Activated T-cell treated with anti-CD3 and anti-CD28 coated beads for 48 hours (primary cell): ENCODE data around the gene HACL1.

Source experiments
- DNase-seq: peaks from one replicate; pipeline ENCODE4 v3.0.0-alpha.2; 2020; ENCODE audit warnings: low read depth

Gene HACL1

DNA sequence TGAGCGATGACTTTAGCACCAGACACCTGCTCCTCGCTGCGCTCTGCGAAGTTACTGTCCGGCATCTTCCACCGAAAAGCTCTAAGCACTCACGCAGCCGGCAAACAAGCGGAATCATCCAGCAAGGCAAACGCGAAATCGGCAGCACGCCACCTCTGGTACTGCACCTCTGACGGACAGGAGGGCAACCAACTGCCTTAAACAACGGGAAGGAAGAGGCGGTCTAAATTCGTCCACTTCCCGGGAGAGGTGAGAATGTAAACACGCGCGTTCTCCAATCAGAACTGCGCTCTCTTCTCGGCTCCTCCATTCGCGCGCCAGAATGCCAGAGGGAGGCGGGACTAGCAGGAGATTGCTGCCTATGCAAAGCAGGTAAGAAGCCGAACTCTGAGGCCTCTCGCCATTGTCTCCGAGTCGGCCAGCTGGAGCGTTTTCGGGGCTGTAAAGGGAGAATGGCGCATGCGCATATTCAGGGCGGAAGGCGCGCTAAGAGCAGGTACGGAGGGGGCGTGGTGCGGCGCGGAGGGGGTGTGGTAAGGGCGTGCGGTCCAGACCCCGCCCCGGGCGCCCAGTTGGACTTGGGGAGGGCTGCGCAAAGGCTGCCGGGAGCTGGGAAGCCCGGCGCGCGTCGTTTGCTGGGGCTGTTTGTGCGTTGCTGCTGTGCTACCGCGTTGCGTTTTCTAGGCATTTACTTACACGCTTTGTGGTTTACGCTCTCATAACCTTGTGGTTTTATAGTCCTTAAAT, at the start of gene HACL1, which contains the start of gene BTD:
Gene HACL1 (minus strand): TSS at position 171 of the 747 bp plus-strand sequence. CDS start 106 bp downstream, at position 65.
Gene BTD (plus strand): TSS at position 347 of the 747 bp plus-strand sequence. CDS start 33,695 bp downstream, outside the sequence.
- peak; percentile 98 for DNase-seq

DNA sequence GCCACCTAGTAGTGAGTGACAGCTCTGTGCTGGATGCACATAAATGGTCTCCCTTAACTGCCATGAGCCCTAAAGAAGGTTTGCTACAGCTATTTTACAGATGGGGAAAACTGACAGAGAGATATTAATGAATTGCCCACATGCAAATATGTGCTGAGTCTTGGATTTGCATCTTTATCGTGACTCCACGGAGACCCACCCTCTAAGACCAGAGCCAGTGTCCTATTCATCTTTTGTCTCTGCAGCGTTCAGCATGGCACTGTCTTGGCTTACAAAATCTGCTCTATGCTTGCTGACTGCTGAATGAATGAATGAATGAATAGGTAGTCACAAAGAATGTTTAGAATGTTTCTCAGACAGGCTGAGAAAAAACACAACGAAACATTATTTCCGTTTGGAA, 48.5 kb upstream of the HACL1 start:
- no peak for DNase-seq

DNA sequence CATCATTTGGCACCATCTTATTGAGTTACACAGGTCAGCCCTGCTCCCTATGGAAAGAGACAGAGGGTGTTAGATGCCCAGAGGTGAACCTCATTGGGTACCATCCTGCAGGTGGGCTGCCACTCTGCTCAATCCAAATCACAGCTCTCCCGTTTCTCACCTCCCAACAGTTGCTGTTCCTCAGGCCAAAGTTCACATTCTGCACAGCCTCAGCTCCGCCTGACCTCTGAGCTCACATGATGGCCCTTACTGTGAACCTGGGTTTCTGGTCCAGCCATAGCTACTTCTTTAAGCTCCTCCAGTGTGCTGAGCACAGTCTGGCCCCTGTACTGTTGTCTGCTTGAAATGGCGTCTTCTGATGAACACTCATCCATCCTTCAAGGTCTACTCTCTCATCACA, 48.0 kb upstream of the HACL1 start:
- no peak for DNase-seq

DNA sequence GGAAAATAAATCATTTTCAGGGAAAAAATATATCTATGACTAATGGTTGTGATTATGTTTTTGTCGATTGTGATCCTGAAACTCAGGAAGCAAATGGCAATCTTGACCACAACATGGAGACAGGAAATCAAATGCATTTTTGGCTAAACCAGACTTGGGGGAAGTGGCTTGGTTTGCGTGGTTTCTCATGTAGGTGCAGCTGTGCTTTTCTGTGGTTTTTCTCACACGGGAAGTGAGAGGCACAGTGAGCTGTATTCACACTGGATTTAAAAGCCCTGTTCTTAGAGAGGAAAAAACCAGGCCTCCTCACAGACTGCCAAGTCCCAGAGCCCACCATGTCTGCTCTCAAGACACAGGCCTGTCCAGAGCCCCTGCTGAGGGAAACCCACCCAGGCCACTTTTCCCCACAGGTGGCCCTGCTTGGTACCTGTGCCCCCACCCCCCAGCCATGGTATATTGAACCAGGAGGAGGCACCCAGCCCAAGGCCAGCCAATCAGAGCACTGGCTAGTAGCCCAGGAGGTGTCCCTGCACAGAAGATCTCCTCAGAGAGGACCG, 46.3 kb upstream of the HACL1 start:
- DNase-seq, result peak; percentile 40

DNA sequence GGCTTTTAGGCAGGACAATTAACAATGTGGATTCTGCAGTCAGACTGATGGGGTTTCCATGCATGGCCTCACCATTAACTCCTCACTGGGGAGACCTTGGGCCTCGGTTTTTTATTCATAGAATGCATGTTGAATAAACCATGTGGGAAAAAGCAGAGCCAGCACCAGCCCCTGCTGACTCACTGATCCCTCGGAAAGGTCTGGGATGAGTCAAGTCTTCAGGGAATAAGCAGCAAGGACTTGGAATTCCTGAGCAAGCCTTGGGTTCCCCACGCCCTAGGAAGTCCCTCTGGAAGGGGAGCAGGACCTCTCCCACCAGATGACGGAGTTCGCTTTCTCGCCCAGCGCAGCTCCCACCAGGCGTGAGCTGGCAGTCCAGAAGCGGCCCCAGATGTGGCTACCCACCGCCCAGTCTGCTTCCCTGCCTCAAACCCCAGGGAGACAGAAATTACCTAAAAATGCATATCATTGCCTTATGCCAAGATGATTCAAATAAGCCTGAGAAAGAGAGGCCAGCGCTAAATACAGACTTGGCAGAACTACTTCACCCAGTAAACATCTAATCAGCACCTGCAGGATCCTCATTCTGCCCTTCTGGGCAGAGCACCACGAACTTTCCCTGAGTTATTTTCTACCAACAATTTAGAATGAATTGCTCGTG, 45.6 kb upstream of the HACL1 start:
- DNase-seq, result no peak

DNA sequence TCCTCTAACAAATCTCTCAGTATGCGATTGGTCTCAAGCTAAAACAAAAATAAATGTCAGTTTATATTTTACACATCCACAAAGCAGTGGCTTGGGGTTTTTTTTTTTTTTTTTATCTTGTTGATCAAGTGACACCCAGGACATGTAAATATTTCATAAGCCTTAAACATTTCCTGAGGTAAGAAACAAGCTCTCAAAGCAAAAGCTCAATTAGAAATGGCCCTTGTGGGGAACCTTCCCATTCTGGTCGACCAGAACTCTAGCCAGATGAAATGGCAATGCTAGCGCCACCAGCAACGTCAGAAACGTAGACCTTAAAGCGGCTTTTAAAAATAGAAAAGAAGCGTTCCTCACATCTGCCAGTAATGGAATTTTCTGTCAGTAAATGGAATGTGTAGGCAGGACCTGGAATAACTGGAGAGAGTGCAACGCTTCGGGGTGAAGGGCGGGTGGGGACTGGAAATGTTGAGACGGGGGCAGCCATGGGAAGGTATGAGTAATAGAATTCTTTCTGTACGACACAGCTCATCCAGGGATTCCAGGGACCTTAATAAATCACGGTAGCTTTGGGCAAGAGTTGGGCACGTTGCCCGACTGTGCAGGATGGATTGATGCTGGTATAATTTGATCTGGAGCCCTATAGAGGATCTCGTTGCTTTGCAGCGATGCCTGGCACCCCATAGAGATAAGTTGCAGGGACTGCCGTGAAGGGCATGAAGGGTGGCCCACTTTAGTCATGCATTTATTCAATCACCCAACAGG, 44.6 kb upstream of the HACL1 start:
- DNase-seq, result no peak

DNA sequence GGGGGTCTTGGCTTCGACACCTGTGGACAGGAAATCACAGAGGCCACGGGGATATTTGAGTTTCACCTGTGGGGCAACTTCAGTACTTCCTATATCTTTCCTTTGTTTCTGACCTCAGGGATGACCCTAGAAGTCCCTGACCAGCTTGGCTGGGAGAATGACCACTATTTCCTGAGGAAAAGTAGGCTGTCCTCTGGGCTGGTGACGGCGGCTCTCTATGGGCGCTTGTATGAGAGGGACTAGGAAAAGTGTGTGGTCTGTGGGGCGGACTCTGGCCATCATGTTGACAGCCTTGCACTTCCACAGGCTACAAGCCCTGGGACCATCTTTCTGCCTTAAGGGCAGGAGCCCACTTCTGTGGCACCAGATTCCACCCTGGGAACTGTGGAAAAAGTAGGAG, 43.9 kb upstream of the HACL1 start:
- DNase-seq, result no peak

DNA sequence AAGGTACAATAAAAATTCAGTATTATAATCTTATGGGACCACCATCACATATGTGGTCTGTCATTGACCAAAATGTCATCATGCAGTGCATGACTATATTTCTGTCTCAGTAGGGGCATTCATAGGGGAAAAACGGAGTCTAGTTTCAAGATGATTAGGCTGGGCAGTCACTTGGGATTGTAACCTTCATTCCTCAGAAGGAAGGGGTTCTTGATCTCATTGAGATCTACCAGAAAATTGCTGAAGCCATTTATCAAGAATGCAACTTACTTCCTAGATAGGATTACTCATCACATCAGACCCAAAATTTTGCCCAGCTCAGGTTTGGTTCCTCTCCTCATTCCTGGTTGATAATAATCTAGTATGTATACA, 37.5 kb upstream of the HACL1 start:
- no peak for DNase-seq

DNA sequence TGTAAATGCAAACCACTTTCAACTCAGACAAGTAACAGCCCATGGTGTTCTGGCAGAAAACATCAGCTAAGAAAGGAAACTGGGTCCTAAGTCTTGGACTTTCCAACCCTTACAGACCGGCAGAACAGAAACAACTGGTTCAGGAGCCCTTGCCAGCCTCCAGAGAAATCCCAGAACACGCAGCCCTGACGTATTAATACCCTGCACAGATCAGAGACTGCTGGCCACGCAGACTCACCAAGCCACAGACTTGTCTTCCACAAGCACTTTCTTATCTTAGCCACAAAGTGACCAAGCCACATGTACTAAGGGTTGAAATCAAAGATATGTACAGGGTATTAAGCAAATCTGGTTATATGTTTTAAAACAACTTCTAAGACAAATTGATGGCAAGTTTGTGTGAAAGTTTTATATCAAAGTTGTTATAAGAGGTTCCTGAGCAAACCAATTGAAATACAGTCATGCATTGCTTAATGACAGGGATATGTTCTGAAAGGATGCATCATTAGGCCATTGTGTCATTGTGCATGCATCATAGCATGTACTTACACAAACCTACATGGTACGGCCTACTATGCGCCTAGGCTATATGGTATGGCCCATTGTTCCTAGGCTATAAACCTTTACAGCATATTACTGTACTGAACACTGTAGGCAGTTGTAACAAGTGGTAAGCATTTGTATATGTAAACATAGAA, 37.0 kb upstream of the HACL1 start:
- DNase-seq, result no peak

DNA sequence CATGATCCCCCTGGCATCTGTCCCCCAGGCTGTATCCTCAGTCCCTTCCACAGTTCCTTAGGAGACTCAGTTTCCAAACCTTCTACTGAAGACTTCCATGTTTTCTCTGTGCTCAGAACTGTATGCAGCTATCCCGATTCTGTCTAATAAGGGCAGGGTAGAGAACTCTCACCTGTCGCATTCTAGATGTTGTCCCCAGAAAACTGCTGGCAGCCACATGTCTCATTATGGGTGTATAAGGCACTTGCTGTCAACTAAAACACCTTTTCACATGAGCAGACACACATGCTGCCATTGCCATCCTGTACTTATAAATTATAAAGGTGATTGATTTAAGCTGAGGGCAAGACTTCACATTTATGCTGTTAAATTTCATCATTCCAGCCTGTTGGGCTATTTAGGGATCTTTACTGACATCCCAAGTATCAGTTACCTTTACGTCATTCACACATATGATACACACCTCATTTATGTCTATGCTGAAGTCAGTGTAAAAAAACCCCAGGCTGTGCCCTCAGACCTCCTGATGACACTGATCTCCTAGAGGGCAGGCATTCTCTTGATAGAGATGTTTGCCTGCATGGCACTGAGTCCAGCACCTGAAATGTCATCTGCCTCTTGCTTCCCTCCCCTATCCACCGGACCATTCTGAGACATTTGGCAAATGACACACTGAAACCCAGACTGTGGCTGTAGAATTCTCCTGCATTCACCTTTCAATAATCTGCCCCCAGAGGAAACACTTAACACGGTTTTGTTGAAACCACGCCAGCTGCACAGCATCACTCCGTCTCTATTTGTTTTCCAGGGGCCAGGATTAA, 36.0 kb upstream of the HACL1 start:
- DNase-seq, result no peak

DNA sequence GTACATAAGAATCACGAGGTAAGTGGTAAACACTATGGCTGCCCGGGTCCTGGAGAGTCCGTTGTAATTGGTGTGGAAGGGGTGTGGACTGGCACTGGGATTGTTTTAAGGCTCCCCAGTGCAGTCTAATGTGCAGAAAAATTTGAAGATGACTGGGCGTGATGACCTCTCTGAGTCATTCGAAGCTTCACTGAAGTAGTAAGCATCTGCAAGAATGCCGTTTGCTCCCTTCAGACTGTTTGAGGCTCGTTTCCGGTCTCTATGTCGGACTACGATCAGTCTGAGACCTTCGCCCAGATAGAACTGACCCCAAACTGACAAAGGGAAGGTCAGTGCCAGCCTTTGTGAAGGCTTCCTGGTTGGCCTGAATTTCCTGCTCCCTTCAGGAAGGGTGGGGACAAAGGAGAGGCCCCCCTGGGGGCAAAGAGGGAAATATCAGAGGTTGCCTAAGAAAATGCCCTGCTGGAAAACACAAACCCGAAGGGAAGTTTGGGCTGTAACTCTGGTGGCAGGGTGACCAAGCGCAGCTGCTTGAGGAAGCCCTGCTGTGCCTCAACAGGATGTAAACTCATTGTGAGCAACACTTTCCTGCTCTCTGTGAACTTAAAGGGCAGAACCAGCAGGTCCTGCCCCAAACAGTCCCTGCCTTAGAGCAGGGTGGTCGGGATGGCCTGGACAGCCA, 34.8 kb upstream of the HACL1 start:
- peak; percentile 37 for DNase-seq

DNA sequence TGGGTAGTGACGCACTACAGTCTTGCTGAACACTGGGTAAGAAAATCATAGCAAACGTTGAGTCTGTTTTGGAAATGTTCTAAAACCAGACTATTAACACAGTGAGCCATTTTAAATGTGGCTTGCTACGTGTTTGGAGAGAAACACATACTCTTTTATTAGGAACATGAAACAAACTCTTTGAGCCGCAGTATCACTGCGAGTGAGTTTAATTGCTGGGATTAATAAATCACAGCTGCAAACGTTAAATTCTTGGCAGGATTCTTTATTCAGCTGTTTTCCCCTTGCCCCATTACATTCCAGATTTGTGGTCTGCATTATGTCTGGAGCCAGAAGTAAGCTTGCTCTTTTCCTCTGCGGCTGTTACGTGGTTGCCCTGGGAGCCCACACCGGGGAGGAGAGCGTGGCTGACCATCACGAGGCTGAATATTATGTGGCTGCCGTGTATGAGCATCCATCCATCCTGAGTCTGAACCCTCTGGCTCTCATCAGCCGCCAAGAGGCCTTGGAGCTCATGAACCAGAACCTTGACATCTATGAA, 33.8 kb upstream of the HACL1 start:
- no peak for DNase-seq

DNA sequence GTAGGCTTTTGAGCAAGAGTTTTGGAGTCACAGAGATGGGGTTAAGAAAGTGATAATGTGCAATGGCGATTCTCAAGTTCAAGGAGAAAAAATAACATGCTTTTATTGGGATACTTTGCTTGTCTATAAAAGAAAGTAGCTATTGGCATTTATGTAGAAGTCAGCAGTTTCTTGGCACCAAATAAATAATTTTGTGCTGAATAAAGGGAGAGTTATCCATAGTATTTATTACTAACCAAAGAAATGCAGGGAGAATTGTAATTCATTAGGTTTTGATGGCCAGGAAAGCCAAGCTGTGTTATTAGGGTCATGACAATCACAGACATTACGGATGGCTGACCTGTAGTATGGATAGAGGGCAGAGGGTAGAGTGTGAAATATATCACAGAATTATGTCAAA, 33.3 kb upstream of the HACL1 start:
- no peak for DNase-seq

DNA sequence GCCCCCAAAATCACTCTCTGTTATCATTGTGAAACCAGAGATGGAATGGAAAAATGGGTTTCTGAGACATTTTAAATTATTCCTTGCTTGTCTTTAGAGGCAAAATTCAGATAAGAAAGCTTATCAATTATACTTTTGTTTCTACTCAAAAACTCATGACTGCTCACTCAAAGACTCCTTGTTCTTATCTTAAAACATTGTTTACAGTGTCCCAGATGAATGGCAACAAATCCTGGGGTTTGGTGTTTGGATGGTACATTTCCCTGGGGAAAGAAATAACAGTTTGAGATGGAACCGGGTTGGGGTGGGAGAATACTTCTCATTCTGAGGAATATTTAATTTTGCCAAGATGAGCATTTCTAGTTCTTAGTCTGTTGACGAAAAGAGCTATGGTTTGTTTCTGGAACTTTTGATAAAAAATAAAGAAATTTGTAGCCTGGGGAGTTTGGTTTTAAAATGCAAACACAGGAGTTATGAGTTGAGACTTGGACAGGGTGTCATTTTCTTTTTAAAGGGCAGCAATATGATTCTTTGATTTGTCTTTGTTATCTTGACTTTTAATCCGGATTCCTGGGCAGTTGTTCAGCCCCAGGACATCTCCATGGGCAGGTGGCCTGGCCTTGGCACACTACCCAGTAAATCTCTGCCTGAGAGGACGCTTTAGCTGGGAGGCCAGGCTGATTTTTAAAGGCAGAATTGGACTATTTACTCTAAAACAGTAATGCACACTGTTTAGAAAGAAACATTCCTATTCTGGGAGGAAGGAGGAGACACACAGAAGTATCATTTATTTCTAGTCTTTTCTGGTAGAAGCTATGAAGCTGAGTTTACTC, 32.6 kb upstream of the HACL1 start:
- no peak for DNase-seq

DNA sequence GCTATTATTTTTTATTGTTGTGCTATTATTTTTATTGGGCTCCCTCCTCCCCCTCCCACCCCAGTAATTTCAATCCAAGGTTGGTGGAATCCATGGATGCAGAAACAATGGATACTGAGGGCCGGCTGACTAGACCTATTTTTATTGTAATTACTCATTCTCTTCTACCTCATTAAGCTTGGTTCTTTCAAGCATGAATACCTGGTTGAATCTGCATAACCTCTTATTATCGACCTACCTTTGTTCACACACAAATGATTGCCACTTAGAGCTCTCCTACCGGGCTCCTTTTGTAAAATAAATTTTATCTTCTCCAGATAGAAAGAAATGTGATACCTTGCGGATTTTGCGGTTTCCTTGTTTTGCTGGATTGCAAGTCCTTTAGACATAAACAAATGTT, 31.8 kb upstream of the HACL1 start:
- DNase-seq, result no peak

DNA sequence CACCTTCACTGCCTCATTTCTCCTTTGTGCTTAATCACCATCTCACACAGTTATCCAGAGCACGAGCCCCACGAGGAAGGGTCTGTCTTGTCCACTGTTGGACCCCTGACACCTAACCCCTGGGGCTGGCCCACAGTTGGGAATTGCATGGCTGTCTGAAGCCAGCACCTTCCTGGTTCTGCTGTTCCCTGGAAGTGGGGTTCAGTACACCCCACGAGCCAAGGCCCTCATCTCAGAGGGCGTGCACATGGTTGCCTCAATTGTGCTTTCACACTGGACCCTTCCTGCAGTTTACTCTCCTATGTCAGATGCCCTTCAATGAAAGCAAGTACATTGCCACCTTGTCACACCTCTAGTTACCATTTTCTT, 30.8 kb upstream of the HACL1 start:
- no peak for DNase-seq

DNA sequence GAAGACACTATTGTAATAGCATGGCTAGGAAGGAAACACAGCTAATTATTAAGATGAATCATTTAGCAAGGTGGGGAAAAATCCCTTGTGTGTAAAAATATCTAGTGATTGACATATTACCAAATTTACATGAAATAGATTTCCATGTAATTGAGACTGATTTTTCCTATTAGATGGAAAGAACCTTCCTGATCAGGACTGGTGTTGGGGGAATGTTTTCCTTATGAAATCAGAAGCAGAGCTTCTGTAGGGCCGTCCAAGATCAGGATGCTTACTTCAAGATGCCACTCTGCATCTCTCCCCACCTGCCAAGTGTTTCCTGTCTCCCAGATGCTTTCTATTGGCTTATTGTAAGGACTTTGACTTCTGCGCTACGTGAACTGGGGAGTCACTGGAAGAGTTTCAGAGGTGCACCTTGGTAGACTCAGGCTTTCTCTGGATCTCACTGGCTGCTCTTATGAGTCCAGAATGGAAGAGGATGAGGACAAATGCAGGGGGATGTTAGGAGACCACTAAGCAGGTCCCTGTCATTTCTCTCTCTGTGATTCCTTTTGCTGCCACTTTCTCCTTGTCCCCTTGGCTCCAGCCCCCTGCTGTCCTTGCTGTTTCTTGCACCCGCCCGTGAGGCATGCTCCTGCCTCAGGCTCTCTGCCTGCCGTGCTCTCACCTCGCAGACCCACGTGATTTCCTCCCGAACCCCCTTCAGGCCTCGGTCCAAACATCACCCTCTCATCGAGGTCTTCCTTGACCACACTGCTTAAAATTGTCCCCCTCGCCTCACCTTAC, 30.2 kb upstream of the HACL1 start:
- no peak for DNase-seq

DNA sequence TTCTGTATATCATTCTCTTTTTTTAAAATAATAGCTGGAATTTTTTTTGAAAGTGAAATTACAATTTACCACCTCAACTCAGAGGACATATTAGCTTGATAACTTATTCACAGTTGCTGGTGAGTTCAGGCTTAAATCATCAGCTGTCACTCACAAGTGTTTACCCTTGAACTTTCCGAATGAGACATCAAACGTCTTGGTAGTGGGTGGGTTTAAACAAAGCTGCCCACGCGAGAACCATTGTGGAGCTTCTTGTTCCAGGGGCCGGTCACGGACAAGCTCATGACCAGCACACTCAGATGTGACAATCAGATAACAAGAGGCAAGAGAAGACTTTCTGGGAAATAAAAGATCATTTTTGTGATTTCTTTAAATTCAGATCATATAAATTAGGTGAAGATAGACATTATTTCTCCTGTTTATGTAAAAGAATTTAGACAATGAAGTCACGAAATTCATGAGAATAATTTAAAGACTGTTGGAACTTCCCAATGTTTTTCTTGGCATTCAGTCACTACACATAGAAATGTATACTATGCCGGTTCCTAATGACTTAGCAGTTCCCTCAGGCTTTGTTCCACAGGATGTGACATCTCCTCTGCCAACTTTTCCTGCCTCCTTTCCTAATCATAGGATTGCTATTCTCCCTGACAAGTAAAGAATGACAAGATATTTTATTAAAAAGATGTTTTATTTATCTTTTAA, 29.4 kb upstream of the HACL1 start:
- DNase-seq, result no peak
